Lower leg skin (tissue), 3 donors: ENCODE results near the gene IQUB.

ENCODE experiments used
- CTCF ChIP-seq, 3 donors: fragments of 450-650 bp; IDR thresholded peaks; one replicate each; pipeline ENCODE4 v1.5.1; 2016; ENCODE audit warnings: antibody characterized with exemption in 3 of 3, mild to moderate bottlenecking in 3 of 3, moderate library complexity in 2 of 3
- POLR2A ChIP-seq, 2 donors: fragments of 450-650 bp; IDR thresholded peaks; one replicate each; pipeline ENCODE4 v1.6.1; 2016 to 2017; ENCODE audit warnings: antibody characterized with exemption in 2 of 2, mild to moderate bottlenecking in 1 of 2, moderate library complexity in 1 of 2

GRCh38 chr7:123415625-123416024, 118.8 kb downstream of the IQUB start:
- TF ChIP-seq CTCF (IDR thresholded peaks at IDR 0.05), result no peak
- no peak for TF ChIP-seq POLR2A (IDR thresholded peaks at IDR 0.05)
